GM19455 (cell line): ENCODE measurements around the gene GPR50.

Experiments used
- ATAC-seq: cut with Tn5 transposase; IDR thresholded peaks from one replicate; pipeline ENCODE4 v1.9.1; 2021; ENCODE audit not compliant: unreplicated experiment

GPR50 gene

DNA sequence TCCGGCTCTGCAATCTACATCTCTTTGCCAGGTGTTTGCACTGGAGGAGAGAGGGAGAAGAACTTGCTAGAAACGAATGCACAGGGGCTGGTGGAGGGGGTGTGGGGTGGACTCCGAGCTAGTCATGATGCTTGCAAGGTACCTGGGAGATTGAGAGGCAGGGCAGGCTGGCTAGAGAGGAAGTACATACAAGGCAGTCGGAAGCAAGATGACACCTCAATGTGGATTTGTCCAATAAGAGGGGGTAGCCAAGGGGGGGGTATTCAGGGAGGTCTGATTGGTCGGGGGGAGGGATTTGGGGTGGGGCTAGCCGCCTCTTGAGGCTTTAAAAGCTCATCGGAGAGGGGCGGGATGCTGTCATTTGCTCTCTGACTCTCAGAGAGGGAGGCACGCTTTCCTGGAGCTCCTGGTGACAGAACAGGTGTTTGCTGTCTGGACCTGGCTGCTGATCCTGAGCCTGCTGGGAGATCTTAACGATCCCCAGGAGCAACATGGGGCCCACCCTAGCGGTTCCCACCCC, at the start of gene GPR50:
Gene GPR50, plus strand, starts transcription at position 354 of the 520 bp plus-strand sequence. Its CDS starts 138 bp downstream, at position 492.
- no peak for ATAC-seq

DNA sequence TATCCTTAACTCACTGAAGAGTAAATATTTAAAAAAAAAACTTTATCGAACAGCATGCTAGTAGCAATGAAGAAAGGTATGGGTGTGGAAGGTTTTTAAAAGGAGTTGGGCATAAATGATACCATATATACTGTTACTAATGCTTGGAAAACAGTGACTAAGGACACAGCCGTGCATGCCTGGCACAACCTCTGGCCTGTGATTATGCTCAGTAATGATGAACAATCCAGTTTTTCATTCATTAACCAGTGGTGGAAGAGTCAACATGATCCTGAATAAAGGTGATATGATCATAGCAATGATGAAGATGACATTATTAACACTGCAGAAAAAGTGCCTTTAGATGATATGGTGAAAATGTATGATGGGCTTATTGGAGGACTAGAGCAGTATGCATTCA, 43.9 kb upstream of the GPR50 start:
- ATAC-seq: no peak

DNA sequence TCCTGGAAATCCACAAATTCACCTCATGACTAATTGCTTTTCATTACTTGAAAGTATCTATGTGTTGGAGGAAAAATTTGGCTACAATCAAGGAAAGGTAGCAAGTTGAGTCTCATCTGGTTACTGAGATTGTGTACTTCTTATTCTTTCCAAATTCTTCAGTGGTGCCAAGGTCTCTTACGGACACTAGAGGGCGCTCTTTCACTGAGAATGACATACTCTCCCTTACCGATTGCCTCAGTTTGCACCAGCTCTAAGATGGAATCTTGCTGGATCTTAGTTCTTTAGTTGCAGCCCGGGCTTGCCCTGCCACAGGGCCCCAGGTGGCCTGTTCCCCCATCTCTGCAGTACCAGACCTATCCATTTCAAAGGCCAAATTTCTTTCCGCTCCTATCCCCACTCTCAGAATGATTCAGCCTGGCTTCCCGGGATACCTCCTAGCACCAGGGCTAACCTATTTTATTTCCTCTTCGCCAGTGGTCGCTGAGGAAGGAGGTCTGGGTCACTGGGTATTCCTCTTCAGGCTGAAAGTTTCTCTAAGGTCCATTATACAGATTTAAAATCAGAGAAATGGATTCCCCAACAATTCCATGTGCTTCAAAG, 24.6 kb upstream of the GPR50 start:
- ATAC-seq: no peak

DNA sequence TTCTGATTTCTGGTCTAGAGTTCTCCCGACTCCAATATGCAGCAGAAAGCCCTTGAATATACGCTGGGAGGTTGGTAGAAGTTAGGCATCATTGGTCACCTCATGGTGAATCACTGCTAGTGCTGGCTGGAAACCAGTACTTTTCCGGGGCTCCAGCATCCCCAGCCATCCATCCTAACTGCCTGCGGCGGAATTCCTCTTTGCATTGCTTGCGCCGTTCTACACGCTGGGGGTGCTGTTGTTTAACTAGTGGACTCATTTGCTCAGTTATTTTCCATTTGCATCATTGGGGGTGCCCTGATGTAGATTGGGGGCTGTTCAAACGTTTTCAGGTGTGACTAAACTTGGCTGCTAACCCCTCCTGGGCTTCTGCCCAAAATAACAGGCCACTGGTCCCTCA, 23.3 kb upstream of the GPR50 start:
- no peak for ATAC-seq

DNA sequence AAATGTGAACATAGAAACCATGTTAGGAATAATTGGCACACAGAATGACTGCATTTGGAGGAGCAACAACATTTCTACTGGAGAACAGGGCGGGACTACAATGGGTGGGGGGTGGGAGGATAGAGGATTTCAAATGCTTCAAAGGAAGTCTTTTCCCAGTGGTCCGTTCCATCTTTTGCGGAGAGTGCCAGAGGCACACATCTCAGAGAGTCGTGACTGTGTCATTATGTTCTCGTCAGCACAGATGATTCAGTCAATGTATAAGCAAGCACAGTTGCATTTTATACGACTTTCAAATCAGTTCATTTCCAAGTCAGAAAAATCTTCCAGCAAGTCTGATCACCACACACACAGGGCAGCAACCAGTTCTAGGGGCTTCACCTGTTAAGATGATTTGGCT, 22.7 kb upstream of the GPR50 start:
- ATAC-seq: no peak

GRCh38 chrX:151155234-151155633, 21.1 kb upstream of the GPR50 start:
- ATAC-seq: no peak

DNA sequence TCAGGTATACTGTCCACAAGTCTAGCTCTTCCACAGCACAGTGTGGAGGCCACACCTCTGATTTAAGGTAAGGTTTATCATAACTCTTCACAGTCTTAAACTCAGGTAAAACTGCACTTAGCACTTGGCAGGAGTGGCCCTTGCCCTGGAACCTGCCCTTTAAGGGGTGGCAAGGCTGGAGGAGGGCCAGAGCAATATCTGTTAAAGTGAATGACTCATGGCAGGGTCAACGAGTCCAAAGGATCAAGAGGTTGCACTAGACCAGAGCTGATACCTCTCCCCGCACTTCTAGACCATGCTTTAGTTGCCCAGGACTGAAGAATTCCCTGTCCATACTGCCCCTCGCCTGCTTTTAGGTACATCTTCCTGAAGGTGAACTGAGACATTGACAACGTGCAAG, 14.7 kb upstream of the GPR50 start:
- no peak for ATAC-seq

DNA sequence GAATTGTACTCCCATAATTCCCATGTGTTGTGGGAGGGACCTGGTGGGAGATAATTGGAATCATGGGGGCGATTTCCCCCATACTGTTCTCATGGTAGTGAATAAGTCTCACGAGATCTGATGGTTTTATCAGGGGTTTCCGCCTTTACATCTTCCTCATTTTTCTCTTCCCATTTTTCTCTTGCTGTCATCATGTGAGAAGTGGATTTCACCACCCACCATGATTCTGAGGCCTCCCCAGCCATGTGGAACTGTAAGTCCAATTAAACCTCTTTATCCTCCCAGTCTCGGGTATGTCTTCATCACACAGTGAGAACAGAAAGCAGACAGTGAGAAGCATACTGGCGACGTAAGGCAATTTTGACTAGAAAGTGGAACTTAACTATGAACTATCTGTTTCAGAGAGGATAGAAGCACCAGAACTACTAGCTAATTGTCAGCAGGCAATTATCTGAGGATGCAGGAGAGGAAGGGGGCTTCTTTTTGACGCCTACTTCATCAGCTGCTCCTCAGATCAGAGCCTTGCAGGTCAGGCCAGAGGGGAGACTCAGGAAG, 8.5 kb upstream of the GPR50 start:
- no peak for ATAC-seq

- no peak for ATAC-seq
Observed at GRCh38 chrX:151169783-151170182, 6.6 kb upstream of the GPR50 start.

DNA sequence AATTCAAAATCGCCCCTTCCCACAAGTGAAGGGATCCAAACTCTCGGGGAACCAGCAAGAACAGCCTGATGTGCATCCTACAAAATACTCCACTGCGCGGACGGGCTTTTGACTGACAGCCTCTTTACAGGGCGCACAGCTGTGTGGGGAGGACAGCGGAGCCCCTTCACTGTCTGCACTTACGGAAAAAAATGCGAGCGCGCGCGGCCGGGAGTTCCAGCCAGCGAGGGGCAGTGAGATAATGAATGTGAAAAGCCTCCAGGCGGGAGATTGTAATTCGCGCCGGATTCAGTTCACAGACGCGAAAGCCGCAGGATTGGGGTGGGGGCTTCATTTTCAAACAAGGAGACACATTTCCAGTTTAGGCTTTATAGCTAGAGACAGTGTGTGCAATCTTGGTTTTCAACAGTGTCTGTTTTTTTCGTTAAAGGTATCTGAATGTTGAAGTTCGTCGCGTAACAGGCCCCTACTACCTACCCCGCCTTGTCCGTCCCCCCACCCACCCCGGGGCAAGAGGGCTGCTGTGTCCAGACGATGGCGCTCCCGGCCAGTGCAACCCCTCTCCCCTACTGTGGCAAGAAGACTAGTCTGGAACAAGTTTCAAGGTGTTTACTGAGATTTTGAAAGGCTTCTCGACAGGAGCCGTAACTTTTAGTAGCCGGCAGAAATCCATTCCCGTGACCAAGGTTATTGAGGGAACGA, 1.7 kb upstream of the GPR50 start:
- ATAC-seq: no peak

GRCh38 chrX:151175283-151176062, 911 bp upstream of the GPR50 start:
- ATAC-seq: no peak

DNA sequence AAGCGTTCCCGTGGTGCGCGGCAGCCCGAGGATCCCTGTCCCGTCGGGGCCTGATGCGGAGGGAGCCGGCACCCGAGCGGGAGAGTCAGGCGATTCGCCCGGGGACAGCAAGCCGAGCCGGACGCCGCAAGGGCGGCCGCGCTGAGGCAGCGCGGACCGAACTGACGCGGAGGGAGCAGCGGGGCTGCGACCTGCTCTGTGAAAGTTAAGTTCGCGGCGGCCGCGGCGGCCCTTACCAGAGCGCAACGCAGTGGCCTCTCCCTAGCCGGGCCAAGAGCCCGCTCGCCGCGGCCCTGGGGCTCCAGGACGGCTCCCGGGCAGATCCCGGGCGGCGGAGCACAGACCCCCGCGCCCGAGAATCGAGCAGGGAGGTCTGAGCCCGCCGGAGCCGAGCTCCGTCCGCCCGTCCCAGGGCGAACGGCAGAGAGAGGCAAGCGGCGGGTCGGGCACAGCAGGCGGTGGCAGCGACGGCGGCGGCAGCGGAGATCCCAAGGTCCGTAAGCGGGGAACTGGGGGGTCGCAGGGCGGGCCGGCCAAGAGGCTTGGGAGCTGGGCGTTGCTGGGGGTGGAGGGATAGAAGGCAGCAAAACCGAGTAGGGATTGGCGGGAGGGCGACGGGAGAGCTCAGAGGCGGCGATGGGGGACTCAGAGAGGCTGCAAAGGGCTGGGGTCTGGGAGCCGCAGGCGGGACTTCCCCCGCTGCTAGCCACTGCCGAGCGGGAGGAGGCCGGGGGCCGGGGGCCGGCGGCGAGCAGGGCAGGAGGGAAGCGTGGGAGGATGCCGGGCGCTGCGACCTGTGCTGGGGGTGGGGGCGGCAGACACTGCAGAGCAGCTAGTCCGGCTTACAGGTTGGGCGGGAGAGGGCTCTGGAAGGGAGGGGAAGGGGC, 1.0 kb downstream of the GPR50 start:
- ATAC-seq: no peak

- ATAC-seq: no peak
Observed at GRCh38 chrX:151178746-151179145, 2.4 kb downstream of the GPR50 start.

DNA sequence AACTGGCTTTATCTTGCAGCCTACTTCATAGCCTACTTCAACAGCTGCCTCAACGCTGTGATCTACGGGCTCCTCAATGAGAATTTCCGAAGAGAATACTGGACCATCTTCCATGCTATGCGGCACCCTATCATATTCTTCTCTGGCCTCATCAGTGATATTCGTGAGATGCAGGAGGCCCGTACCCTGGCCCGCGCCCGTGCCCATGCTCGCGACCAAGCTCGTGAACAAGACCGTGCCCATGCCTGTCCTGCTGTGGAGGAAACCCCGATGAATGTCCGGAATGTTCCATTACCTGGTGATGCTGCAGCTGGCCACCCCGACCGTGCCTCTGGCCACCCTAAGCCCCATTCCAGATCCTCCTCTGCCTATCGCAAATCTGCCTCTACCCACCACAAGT, 4.0 kb downstream of the GPR50 start:
- ATAC-seq: no peak

- ATAC-seq: no peak
Observed at GRCh38 chrX:151181088-151181487, 4.7 kb downstream of the GPR50 start.

DNA sequence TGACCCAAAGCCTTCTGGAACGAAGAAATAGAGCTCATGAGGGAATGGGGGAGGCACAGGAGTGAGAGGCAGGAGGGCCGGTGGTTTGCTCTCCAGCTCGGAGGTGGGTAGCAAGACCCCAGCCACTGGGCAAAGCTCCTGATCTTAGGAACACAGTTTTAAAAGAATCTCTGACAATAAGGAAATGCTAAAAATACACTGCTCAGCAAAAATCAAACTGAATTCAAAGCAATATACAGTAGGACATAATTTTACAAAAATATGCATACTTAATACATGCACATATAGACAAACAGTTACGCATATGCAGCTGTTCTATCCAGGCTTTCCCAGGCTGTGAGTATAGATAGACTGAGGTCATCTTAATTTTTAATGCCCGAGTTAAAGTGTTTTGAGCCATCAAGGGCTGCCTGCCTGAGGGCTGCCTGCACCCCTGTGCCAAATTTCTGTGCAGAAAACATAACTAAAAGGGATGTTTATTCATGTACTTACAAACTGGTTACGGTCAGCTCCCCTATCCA, 6.9 kb downstream of the GPR50 start:
- ATAC-seq: no peak

DNA sequence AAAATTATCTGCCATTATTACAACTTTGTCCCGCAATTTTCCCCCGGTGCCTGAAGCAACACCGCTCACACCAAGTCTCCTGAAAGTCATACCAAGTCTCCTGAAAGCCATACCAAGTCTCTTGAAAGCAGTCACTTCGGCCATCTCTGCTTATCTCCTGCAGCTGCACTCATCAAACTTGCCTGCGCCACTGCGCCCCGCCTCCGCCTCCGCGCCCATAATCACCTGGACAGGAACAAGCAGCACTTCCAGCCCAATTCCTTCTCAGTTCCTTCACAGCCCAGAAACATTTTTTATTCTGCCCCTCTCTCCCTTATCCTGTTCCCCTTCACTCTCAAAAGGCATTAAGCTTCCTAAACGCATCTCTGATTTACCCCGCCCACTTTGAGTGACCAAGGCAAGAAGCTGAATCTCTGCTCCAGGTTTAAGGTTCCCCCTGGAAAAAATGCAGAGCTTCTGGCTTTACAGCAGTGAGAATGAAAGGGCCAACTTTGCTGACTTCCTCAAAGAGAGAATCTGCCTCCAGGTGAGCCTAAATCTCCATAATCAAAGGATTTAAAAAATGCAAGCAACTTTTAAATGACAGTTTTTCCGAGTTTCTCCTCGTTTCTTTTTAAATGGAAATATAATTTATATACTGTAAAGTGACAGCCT, 7.7 kb downstream of the GPR50 start:
- no peak for ATAC-seq

GRCh38 chrX:151184705-151185104, 8.3 kb downstream of the GPR50 start:
- ATAC-seq: no peak

DNA sequence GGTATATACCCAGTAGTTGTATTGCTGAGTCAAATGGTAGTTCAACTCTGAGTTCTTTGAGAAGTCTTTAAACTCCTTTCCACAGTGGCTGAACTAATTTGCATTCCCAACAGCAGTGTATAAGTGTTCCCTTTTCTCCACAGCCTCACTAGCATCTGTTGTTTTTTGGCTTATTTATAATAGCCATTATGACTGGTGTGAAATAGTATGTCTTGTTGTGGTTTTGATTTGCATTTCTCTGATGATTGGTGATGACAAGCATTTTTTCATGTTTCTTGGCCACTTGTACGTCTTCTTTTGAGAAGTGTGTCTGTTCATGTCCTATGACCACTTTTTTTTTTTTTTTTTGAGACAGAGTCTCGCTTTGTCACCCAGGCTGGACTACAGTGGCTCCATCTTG, 30.5 kb downstream of the GPR50 start:
- ATAC-seq: no peak

- no peak for ATAC-seq
Observed at GRCh38 chrX:151225843-151226242, 49.5 kb downstream of the GPR50 start.
